ENCODE data around the gene L3MBTL3.
"Not testable (repeated sequence)": the region's sequence is repeated elsewhere in the genome, so short reads cannot be mapped to it uniquely, and the experiment has no call there.

Gene L3MBTL3

GRCh38 chr6:130134582-130134981 lies 116.2 kb downstream of the L3MBTL3 start:
- no peak for DNase-seq (ENCODE audit: insufficient read length, low spot score)
- FAIRE-seq, result peak; percentile 58

DNA sequence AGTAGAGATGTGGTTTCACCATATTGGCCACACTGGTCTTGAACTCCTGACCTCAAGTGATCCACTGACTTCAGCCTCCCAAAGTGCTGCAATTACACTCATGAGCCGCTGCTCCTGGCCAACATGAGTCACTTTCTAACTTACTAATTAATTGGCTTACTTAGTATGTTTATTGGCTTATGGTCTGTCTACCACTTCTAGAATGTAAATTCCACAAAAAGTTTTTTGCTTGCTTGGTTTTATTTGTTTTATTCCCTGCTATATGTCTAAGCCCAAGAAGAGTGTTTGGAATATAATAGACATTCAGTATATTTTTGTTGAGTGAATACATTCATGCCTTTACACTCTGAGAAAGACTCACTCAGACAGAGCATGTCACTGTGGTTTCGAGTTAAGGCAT lies 118.4 kb downstream of the L3MBTL3 start:
- FAIRE-seq (no peak), DNase-seq (ENCODE audit: insufficient read length, low spot score) (no peak)

DNA sequence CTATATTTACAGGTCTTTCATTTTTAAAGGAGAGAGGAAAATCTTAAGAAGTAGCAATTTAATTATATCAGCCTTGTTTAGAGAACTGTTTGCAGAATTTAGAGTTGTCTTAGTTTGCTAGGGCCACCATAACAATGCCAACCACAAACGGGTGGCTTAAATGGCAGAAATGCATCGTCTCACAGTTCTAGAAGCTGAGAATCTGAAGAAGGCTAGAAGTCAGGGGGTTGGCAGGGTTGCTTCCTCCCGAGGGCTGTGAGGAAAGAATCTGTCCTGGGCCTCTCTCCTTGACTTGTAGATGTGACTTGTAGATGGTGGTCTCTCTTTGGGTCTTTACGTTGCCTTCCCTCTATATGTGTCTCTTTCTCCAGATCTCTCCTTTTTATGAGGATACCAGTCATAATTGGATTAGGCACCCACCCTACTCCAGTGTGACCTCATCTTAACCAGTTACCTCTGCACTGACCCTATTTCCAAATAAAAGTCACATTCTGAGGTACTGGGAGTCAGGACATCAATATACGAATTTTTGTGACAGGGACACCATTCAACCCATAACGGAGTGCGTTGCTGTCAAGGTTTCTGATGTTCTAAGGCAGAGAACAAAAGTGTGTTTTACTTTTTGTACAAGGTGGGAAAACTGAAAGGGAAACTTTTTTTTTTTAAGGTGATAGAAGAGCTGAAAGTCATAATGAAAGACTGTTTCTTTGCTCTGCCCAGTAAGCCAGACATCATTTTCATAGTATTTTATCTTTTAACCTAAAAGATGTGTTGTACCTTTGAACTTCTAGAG lies 119.9 kb downstream of the L3MBTL3 start:
- FAIRE-seq (peak; percentile 94), DNase-seq (ENCODE audit: insufficient read length, low spot score) (no peak)

GRCh38 chr6:130138909-130139242 lies 120.5 kb downstream of the L3MBTL3 start:
- DNase-seq (ENCODE audit: insufficient read length, low spot score), result no peak
- FAIRE-seq, result no peak

DNA sequence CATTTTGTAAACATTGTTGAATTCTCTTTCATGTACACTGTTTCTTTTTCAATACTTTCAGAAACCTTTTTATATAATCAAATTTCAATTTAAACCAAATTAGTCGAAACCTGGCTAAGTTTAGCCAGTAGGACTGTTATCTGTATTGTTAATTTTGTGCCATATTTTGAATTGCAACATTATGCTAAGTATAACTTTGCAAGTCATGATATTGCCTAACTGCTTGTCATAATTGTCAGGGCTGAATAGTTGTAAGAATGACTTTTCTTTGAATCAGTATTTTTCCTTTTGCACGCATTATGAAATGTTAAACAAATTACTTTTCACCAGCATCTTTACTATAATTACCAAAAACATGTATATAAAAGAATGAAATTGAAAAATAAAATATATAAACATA lies 121.7 kb downstream of the L3MBTL3 start:
- FAIRE-seq, result no peak
- DNase-seq (ENCODE audit: insufficient read length, low spot score), result no peak

DNA sequence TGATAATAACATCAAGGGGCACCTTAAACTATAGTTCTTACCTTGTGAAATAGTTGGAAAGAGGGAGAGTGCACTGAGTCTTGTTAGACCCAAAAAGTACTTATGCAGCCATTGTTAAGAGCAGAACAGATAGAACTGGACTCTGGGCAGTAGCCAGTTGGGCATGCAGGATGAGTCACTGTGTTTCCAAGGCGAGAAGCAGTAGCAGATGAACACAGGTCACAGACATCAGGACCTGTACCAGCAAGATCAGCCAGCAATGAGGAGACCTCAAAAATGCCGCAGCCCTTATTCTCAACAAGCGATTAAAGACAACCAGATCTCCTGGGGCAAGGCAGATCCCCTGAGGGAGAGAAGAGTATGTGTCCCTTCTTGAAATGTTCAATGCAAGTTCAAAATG lies 125.3 kb downstream of the L3MBTL3 start:
- FAIRE-seq, result no peak
- no peak for DNase-seq (ENCODE audit: insufficient read length, low spot score)

DNA sequence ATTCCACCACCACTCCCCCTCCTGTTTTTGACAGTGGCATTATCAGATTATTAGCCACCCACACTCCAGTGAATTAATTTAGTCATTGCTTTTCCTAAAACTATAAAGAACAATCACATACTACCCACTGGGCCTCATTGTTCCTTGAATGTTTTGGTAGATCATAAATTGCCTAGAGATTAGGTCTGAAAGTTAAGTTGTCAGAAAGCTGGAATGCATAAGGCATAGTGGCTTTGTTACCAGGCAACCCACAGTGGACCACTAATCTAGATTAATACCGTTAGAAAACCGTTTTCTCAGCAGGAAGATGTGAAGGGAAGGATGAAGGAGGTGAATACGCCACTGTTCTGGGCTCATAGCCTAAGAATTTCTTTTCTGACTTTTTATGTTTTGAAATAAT lies 128.7 kb downstream of the L3MBTL3 start:
- DNase-seq (ENCODE audit: insufficient read length, low spot score), result no peak

GRCh38 chr6:130148181-130148580 lies 129.8 kb downstream of the L3MBTL3 start:
- no peak for FAIRE-seq

More for the DNA sequence above, 128.7 kb downstream of the L3MBTL3 start:
- FAIRE-seq, result no peak

GRCh38 chr6:130149016-130149415 lies 130.6 kb downstream of the L3MBTL3 start:
- DNase-seq (ENCODE audit: insufficient read length, low spot score); FAIRE-seq: not testable (repeated sequence)

More at GRCh38 chr6:130148181-130148580, 129.8 kb downstream of the L3MBTL3 start:
- no peak for DNase-seq (ENCODE audit: insufficient read length, low spot score)

- DNase-seq (ENCODE audit: insufficient read length, low spot score), result no peak
- FAIRE-seq, result no peak
Observed at GRCh38 chr6:130150906-130151305, 132.5 kb downstream of the L3MBTL3 start.

- DNase-seq (ENCODE audit: insufficient read length, low spot score) (no peak), FAIRE-seq (no peak)
Observed at GRCh38 chr6:130152908-130153510, 134.6 kb downstream of the L3MBTL3 start.

DNA sequence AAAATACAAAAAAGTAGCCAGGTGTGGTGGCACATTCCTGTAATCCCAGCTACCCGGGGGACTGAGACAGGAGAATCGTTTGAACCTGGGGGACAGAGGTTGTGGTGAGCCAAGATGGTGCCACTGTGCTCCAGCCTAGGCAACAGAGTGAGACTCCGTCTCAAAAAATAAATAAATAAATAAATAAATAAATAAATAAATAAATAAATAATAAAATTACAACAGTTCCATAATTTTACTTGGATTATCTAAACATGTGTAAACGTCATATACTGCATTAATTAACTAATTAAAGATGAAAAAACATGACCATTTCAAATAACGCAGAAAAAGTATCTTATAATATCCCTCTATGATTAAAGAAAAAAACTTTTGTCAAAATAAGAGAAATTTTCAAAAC lies 138.5 kb downstream of the L3MBTL3 start:
- DNase-seq (ENCODE audit: insufficient read length, low spot score) (no peak), FAIRE-seq (no peak)

DNA sequence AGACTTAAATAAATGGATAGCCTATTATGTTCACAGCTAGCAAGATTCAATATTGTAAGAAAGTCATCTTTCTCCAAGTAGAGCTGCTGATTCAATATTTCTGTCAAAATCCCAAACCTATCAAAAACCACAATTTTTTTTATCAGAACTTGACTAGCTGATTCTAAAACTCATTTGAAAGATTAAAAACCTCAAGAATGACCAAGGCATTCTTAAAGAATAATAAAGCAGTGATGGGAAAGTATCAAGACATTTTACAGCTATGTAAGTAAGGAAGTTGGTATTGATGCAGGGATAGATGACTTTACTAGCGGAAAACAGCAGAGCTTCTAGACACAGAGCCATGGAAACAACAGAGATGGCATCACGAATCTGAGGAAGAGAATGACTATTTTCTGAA lies 139.7 kb downstream of the L3MBTL3 start:
- no peak for DNase-seq (ENCODE audit: insufficient read length, low spot score)
- peak; percentile 63 for FAIRE-seq

DNA sequence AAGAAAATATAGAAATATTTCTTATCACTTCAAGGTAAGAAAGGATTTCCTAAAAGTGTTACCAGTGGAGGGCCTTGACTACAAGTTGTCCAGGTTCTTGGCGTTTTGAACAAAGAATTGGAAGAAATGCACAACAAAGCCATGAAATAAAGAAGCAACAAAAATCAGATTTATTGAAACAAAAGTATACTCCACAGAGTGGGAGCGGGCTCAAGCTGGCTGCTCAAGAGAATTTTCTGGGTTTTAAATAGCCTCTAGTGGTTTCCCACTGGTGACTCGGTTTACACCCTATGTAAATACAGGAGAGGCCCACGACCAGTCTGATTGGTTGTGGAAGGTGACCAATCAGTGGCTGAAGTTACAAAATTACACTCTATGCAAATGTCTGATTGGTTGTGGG lies 140.2 kb downstream of the L3MBTL3 start:
- FAIRE-seq, result no peak
- DNase-seq (ENCODE audit: insufficient read length, low spot score), result no peak

DNA sequence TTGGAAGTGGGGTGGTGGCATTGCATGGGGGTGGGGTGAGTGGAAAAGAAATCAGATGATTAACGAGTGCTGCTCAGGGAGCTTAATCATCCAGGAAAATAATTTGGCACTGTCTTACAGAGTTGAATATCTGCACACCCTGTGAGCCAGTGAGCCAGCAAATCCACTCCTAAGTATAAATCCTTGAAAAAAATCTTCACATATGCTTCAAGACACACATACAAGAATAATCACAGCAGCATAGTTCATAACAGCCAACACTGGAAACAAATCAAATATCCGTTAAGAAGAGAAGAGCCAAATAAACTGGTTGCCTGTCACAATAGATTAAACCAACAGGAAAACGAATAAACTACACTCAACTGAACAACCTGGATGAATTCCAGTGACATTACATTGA lies 141.6 kb downstream of the L3MBTL3 start:
- DNase-seq (ENCODE audit: insufficient read length, low spot score) (no peak), FAIRE-seq (no peak)

GRCh38 chr6:130161683-130162404 lies 143.5 kb downstream of the L3MBTL3 start:
- DNase-seq (ENCODE audit: insufficient read length, low spot score), result no peak

GRCh38 chr6:130162421-130162820 lies 144.0 kb downstream of the L3MBTL3 start:
- no peak for DNase-seq (ENCODE audit: insufficient read length, low spot score)
- no peak for FAIRE-seq

More at GRCh38 chr6:130161683-130162404, 143.5 kb downstream of the L3MBTL3 start:
- peak; percentile 75 for FAIRE-seq

DNA sequence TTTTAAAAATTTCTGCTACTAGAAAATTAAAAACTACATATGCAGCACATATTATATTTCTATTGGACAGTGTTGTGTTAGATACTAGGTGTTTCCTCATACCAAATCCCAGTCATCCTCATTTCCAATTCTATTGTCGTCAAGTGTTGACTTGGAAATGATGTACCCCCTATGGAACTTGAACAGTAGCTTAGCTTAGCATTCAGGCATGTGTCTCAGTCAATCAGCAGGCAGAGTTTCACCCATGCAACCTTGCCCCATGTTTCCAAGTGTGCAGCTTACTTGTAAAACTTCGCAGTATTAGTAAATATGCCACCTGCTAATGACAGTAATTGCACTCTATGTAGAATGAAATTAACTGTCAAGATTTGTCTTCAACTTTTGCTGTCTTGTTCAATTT lies 144.9 kb downstream of the L3MBTL3 start:
- FAIRE-seq (no peak), DNase-seq (ENCODE audit: insufficient read length, low spot score) (no peak)

GRCh38 chr6:130164251-130164650 lies 145.9 kb downstream of the L3MBTL3 start:
- no peak for DNase-seq (ENCODE audit: insufficient read length, low spot score)
- no peak for FAIRE-seq

GRCh38 chr6:130167655-130168054 lies 149.3 kb downstream of the L3MBTL3 start:
- FAIRE-seq (no peak), DNase-seq (ENCODE audit: insufficient read length, low spot score) (no peak)

DNA sequence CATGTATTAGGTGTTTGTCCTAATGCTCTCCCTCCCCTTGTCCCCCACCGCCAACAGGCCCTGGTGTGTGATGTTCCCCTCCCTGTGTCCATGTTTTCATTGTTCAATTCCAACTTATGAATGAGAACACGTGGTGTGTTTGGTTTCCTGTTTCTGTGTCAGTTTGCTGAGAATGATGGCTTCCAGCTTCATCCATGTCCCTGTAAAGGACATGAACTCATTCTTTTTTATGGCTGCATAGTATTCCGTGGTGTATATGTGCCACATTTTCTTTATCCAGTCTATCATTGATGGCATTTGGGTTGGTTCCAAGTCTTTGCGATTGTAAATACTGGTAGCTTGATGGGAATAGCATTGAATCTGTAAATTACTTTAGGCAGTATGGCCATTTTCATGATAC lies 151.8 kb downstream of the L3MBTL3 start:
- FAIRE-seq; DNase-seq (ENCODE audit: insufficient read length, low spot score): not testable (repeated sequence)

All from GM19239 (cell line).